HepG2 (cell line): ENCODE results near the gene TTLL8. TPM values are rescaled to one million over a fixed set of nuclear protein-coding genes. Genes with fewer than 3 reads are reported as not detected.

Experiments used
- ATAC-seq: fragments of 200-7000 bp; cut with Tn5 transposase; 3 replicates; pipeline ENCODE4 v1.9.1; 2020; ENCODE audit warnings: mild to moderate bottlenecking, moderate library complexity
- BruUV-seq: library from RNA; stranded (reverse); fragments of 400-500 nt; replicated peaks from 2 replicates; lab custom pipeline; 2021; lab: Mats Ljungman, UMichigan
- CTCF ChIA-PET: fragments of 300-600 bp; formaldehyde crosslinking; extraction: SDS; loops from one replicate; lab custom pipeline; 2021; ENCODE audit warnings: low total read pairs, inconsistent platforms, low intra/inter-chr PET ratio; lab: Yijun Ruan, JAX
- POLR2A ChIA-PET: fragments of 350-600 bp; sonication (Branson Sonifier 250); formaldehyde crosslinking; loops from one replicate; lab custom pipeline; 2020; ENCODE audit warnings: antibody characterized with exemption, inconsistent platforms; lab: Yijun Ruan, JAX
- DNase-seq: peaks from one replicate; pipeline ENCODE4 v3.0.0-alpha.2; 2015; ENCODE audit warnings: low spot score
- FAIRE-seq: peaks from 3 replicates; lab custom pipeline; 2011; peaks lifted over from hg19 to GRCh38; lab: Jason Lieb, UNC
- H2AFZ ChIP-seq: one replicate; pipeline ENCODE4 v1.6.1; 2011; ENCODE audit warnings: low read length, inconsistent platforms
- H3K27ac ChIP-seq: fragments of 300-600 bp; 3 replicates; pipeline ENCODE4 v1.8.0; 2011; ENCODE audit warnings: mixed run types, mild to moderate bottlenecking, mixed read lengths, low read length, inconsistent platforms; ENCODE audit not compliant: insufficient read depth; ENCODE audit errors: extremely low read length
- H3K27me3 ChIP-seq, 2 experiments: fragments of 200-600 bp in 1 of 2; 2 replicates in 1 of 2; 3 replicates in 1 of 2; pipeline versions ENCODE4 v1.6.0 to v1.8.0; 2011; ENCODE audit warnings: low read length in 2 of 2, mild to moderate bottlenecking in 2 of 2, moderate library complexity in 2 of 2, inconsistent platforms in 1 of 2; ENCODE audit not compliant: insufficient read depth in 2 of 2, control insufficient read depth in 1 of 2
- H3K36me3 ChIP-seq, 2 experiments: fragments of 200-600 bp in 1 of 2; replicated peaks in 1 of 2; 2 replicates in 1 of 2; 3 replicates in 1 of 2; pipeline versions ENCODE4 v1.5.1 to v1.8.0; 2011; ENCODE audit warnings: low read length in 2 of 2, inconsistent platforms in 1 of 2; ENCODE audit not compliant: insufficient read depth in 2 of 2, control insufficient read depth in 1 of 2
- H3K4me1 ChIP-seq: 2 replicates; pipeline ENCODE4 v1.5.1; 2012; ENCODE audit warnings: low read length, inconsistent platforms; ENCODE audit not compliant: insufficient read depth
- H3K4me2 ChIP-seq: 2 replicates; pipeline ENCODE4 v1.6.0; 2011; ENCODE audit warnings: low read depth, low read length, inconsistent platforms
- H3K4me3 ChIP-seq, 3 experiments: fragments of 200-600 bp in 1 of 3; sonication (generic), shearing (Covaris generic) in 1 of 3; replicated peaks in 1 of 3; 2 replicates each; pipeline ENCODE4 v1.5.1; 2011 to 2016; ENCODE audit warnings: low read length in 3 of 3, inconsistent platforms in 2 of 3, low read depth in 2 of 3, mild to moderate bottlenecking in 2 of 3, control low read depth in 1 of 3, mixed read lengths in 1 of 3; ENCODE audit not compliant: insufficient read depth in 1 of 3
- H3K79me2 ChIP-seq: one replicate; pipeline ENCODE4 v1.6.1; 2011; ENCODE audit warnings: low read length, inconsistent platforms; ENCODE audit not compliant: insufficient read depth
- H3K9ac ChIP-seq: 2 replicates; pipeline ENCODE4 v1.6.0; 2011; ENCODE audit warnings: mild to moderate bottlenecking, low read depth, low read length, inconsistent platforms; ENCODE audit not compliant: insufficient read depth
- H3K9me3 ChIP-seq: 2 replicates; pipeline ENCODE4 v1.5.1; 2012; ENCODE audit warnings: mild to moderate bottlenecking, low read length
- H4K20me1 ChIP-seq: 2 replicates; pipeline ENCODE4 v1.6.0; 2011; ENCODE audit warnings: inconsistent platforms, mild to moderate bottlenecking, low read length, moderate library complexity; ENCODE audit not compliant: insufficient read depth
- DR1 ChIP-seq: sonication (generic); formaldehyde crosslinking; IDR thresholded peaks from 2 replicates; pipeline ENCODE4 v1.8.0; 2021; ENCODE audit warnings: mild to moderate bottlenecking, missing genetic modification reagents, inconsistent platforms
- HNRNPUL1 ChIP-seq: fragments of 200-400 bp; formaldehyde crosslinking; IDR thresholded peaks from 2 replicates; pipeline ENCODE4 v1.6.1; 2017; ENCODE audit warnings: low read depth, mild to moderate bottlenecking, low read length, moderate library complexity
- IKZF5 ChIP-seq: IDR thresholded peaks from 2 replicates; pipeline ENCODE4 v1.6.1; 2018; ENCODE audit warnings: missing genetic modification reagents, mild to moderate bottlenecking, missing compliant biosample characterization
- PRDM4 ChIP-seq: sonication (generic); formaldehyde crosslinking; IDR thresholded peaks from 2 replicates; pipeline ENCODE4 v1.9.0; 2021; ENCODE audit warnings: missing genetic modification reagents, borderline replicate concordance
- RFX3 ChIP-seq: IDR thresholded peaks from 2 replicates; pipeline ENCODE4 v1.6.1; 2016; ENCODE audit warnings: missing biosample characterization, missing genetic modification reagents
- U2AF2 ChIP-seq: fragments of 200-400 bp; formaldehyde crosslinking; IDR thresholded peaks from 2 replicates; pipeline ENCODE4 v1.6.1; 2017; ENCODE audit warnings: low read depth, mild to moderate bottlenecking, low read length
- ZNF839 ChIP-seq: sonication (generic); formaldehyde crosslinking; IDR thresholded peaks from 2 replicates; pipeline ENCODE4 v1.4.0; 2020; ENCODE audit warnings: missing genetic modification reagents, mild to moderate bottlenecking, borderline replicate concordance
- WGBS: methylation state at CpG from one replicate; pipeline ENCODE4 v1.1.6; 2017; ENCODE audit warnings: low lambda C conversion rate; 5-methylcytosine and 5-hydroxymethylcytosine counted together
- in situ Hi-C: cut with HindIII; loops from 2 replicates; pipeline ENCODE4 v1.10.0; 2017; ENCODE audit warnings: low pct_unique_long_range_greater_than_20kb; ENCODE audit not compliant: extremely low pct_ligation_motif_present
- intact Hi-C: fragments of 100-400 bp; cut with micrococcal nuclease; formaldehyde crosslinking; loops from one replicate; pipeline ENCODE4 v1.10.0; 2022; ENCODE audit not compliant: unreplicated experiment
- polyA plus RNA-seq, 8 experiments: library from polyadenylated mRNA; depleted of rRNA in 3 of 8; stranded (reverse) in 7 of 8; unstranded in 1 of 8; fragments of >200 nt; fragmentation: Illumina TruSeq in 4 of 8; extraction: Trizol in 4 of 8; gene quantifications; 2 replicates each; pipeline versions ENCODE4 v1.2.1 to v1.2.3, GENCODE V29; 2011 to 2016; ENCODE audit warnings: low read depth in 4 of 8, missing spikeins in 1 of 8, mixed read lengths in 1 of 8; ENCODE audit not compliant: insufficient read depth in 1 of 8
- total RNA-seq, 5 experiments: library from RNA; depleted of rRNA; stranded (reverse); fragments of >200 nt; fragmentation: Illumina TruSeq; extraction: Trizol; gene quantifications; 2 replicates each; pipeline ENCODE4 v1.2.3, GENCODE V29; 2016; ENCODE audit warnings: low read depth in 1 of 5
- TF ChIP-seq, protein P1 (sequence below): sonication (generic); formaldehyde crosslinking; IDR thresholded peaks from 2 replicates; pipeline ENCODE4 v1.4.0; 2020; ENCODE audit warnings: mild to moderate bottlenecking, missing genetic modification reagents
- TF ChIP-seq, protein P2 (sequence below): sonication (generic); formaldehyde crosslinking; IDR thresholded peaks from 2 replicates; pipeline ENCODE4 v1.8.0; 2022; ENCODE audit warnings: mild to moderate bottlenecking, missing genetic modification reagents, borderline replicate concordance
- TF ChIP-seq, protein P3 (sequence below): sonication (generic); formaldehyde crosslinking; IDR thresholded peaks from 2 replicates; pipeline ENCODE4 v1.4.0; 2020; ENCODE audit warnings: mild to moderate bottlenecking, low read depth, missing genetic modification reagents

The TTLL8 gene
- total and polyA plus RNA-seq, 2 of the 13 experiments (the other 11 are each of a cell fraction or from before 2014, with no cell fraction given), result not detected

DNA sequence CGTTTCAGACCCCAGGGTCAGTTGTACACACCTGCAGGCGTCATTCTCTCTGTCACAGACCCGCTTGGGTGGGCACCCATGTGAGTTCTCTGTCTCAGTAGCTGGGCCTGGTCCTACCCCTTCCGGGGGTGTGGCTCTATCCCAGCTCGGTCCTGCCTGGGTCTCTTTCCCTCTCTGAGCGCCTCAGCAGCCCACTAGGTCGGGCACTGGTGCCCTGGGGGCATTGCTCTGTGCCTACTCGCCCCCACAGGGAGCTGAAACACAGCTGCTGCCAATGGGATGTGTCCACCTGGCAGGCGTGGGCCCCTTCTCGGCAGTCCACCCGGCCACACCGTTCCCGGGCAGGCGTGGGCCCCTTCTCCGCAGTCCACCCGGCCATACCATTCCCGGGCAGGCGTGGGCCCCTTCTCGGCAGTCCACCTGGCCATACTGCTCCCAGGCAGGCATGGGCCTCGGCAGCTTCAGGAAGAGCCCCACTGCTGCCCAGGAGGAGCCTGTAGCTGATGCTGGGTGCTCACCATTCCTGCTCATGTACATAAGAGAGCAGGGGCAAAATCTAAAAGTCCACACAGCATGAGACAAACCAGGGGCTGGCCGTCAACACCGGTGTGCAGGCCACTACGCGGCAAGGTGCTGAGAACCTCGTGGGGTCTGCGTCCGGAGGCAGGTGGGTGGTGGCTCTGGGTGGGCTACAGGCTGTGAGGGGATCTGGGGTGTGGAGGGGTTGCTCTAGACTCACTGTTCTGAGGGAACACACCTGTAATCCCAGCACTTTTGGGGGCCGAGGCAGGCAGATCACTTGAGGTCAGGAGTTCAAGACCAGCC is 14.8 kb upstream of the TTLL8 start (continued):
- TF ChIP-seq, protein P1, sequence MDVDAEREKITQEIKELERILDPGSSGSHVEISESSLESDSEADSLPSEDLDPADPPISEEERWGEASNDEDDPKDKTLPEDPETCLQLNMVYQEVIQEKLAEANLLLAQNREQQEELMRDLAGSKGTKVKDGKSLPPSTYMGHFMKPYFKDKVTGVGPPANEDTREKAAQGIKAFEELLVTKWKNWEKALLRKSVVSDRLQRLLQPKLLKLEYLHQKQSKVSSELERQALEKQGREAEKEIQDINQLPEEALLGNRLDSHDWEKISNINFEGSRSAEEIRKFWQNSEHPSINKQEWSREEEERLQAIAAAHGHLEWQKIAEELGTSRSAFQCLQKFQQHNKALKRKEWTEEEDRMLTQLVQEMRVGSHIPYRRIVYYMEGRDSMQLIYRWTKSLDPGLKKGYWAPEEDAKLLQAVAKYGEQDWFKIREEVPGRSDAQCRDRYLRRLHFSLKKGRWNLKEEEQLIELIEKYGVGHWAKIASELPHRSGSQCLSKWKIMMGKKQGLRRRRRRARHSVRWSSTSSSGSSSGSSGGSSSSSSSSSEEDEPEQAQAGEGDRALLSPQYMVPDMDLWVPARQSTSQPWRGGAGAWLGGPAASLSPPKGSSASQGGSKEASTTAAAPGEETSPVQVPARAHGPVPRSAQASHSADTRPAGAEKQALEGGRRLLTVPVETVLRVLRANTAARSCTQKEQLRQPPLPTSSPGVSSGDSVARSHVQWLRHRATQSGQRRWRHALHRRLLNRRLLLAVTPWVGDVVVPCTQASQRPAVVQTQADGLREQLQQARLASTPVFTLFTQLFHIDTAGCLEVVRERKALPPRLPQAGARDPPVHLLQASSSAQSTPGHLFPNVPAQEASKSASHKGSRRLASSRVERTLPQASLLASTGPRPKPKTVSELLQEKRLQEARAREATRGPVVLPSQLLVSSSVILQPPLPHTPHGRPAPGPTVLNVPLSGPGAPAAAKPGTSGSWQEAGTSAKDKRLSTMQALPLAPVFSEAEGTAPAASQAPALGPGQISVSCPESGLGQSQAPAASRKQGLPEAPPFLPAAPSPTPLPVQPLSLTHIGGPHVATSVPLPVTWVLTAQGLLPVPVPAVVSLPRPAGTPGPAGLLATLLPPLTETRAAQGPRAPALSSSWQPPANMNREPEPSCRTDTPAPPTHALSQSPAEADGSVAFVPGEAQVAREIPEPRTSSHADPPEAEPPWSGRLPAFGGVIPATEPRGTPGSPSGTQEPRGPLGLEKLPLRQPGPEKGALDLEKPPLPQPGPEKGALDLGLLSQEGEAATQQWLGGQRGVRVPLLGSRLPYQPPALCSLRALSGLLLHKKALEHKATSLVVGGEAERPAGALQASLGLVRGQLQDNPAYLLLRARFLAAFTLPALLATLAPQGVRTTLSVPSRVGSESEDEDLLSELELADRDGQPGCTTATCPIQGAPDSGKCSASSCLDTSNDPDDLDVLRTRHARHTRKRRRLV, result no peak
- TF ChIP-seq U2AF2 (no peak), ZNF839 (CRISPR knock-in tag) (no peak)

DNA sequence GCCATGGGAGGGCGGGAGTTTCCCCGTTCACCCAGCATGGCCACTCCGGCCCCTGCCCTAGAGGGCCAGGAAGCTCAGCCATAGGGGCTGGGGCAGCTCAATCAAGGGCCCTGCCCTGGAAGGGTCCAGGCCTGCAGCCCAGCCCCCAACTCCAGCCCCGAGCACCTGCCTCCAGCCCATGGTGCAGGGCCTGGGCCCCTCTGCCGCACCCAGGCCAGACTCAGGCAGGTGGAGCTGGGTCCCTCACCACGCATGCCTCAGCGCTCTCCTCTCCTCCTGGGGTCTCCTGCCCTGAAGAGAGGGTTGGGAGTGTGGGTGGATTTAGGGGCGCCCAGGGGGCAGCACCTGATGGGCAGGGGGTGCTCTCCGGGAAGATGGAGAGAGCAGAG is 14.1 kb upstream of the TTLL8 start:
- Histone ChIP-seq H4K20me1 (no peaks in the 10 kb centered on the region), H3K79me2 (no peaks in the 10 kb centered on the region), H2AFZ (no peak overlapping the region), H3K4me3 (no peak overlapping the region), H3K27me3 (peaks cover 6 to 17% of the 10 kb centered on the region in 2 experiments; a peak in 3 of 5 replicates), H3K27ac (no peak overlapping the region), H3K9ac (no peak overlapping the region), H3K9me3 (no peaks in the 10 kb centered on the region), H3K4me1 (no peaks in the 10 kb centered on the region), H3K36me3 (no peaks in the 10 kb centered on the region), H3K4me2 (no peak overlapping the region)
- DNase-seq (no peak), ATAC-seq (no peak; the same call in 2 of the 3 replicates), FAIRE-seq (no peak)
- intact Hi-C loops, result no loop called here
- CTCF ChIA-PET, result no interaction called here
- 24% methylated on average over 3 of the region's 9 CpGs for WGBS
- in situ Hi-C loops, result no loop called here
- BruUV-seq, result no TSS peak
- POLR2A ChIA-PET, result no interaction called here
- TF ChIP-seq HNRNPUL1 (no peak), IKZF5 (CRISPR knock-in tag) (no peak), RFX3 (CRISPR knock-in tag) (no peak), PRDM4 (no peak), DR1 (CRISPR knock-in tag) (no peak)
- TF ChIP-seq, protein P2, sequence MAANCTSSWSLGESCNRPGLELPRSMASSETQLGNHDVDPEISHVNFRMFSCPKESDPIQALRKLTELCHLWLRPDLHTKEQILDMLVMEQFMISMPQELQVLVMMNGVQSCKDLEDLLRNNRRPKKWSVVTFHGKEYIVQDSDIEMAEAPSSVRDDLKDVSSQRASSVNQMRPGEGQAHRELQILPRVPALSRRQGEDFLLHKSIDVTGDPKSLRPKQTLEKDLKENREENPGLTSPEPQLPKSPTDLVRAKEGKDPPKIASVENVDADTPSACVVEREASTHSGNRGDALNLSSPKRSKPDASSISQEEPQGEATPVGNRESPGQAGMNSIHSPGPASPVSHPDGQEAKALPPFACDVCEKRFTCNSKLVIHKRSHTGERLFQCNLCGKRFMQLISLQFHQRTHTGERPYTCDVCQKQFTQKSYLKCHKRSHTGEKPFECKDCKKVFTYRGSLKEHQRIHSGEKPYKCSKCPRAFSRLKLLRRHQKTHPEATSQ (CRISPR knock-in tag), result no peak
- TF ChIP-seq, protein P3, sequence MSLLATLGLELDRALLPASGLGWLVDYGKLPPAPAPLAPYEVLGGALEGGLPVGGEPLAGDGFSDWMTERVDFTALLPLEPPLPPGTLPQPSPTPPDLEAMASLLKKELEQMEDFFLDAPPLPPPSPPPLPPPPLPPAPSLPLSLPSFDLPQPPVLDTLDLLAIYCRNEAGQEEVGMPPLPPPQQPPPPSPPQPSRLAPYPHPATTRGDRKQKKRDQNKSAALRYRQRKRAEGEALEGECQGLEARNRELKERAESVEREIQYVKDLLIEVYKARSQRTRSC, result no peak
